Measurements from ENCODE around the gene HBG1. TPM values are rescaled to one million over a fixed set of nuclear protein-coding genes. Genes with fewer than 3 reads are reported as not detected.
"Not testable (repeated sequence)": the region's sequence is repeated elsewhere in the genome, so short reads cannot be mapped to it uniquely, and the experiment has no call there.

The HBG1 gene
- total RNA-seq: not detected in 2 replicates
- polyA plus RNA-seq: 0.72 TPM in 1 of 2 replicates, not detected in the other
- polyA plus RNA-seq (2011; cell fraction: cytosol; rRNA removed): 0.13 TPM in 1 of 2 replicates, not detected in the other
- polyA plus RNA-seq (2011; cell fraction: nucleus; rRNA removed): 0.43 TPM in 1 of 2 replicates, not detected in the other
- polyA plus RNA-seq (2012): not detected in 2 replicates
- polyA minus RNA-seq: 73.3 and 97.9 TPM in 2 replicates
- polyA minus RNA-seq (2011; cell fraction: cytosol; rRNA and poly(A)+ RNA removed): 4.7 TPM
- polyA minus RNA-seq (2011; cell fraction: nucleus; rRNA and poly(A)+ RNA removed): 0.72 TPM in 1 of 2 replicates, not detected in the other
- not detected for Bru-seq, nascent RNA
- not detected for BruChase-seq, experiment 1, labeled RNA remaining after a 6-hour chase
- not detected for BruChase-seq, experiment 2, labeled RNA remaining after a 2-hour chase
- long read RNA-seq, partial matches to known transcripts: 0 of 1 reads
- long read RNA-seq, other reads (novel, unspliced or antisense): 0 of 1 reads

DNA sequence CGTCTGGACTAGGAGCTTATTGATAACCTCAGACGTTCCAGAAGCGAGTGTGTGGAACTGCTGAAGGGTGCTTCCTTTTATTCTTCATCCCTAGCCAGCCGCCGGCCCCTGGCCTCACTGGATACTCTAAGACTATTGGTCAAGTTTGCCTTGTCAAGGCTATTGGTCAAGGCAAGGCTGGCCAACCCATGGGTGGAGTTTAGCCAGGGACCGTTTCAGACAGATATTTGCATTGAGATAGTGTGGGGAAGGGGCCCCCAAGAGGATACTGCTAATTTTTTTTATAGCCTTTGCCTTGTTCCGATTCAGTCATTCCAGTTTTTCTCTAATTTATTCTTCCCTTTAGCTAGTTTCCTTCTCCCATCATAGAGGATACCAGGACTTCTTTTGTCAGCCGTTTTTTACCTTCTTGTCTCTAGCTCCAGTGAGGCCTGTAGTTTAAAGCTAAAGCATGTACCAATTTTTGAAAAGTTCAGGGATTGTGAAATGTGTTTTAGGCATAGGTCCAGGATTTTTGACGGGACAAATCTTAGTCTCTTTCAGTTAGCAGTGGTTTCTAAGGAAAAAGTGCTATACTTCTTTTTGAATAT is at the start of gene HBG1:
TSS of gene HBG1 (minus strand) at position 51 of the 590 bp plus-strand sequence. CDS start 53 bp downstream, outside the sequence.
- FAIRE-seq; H3K9ac ChIP-seq (replicated peaks; ENCODE audit: extremely low read depth, insufficient read depth, low read length); H3K36me3 ChIP-seq (ENCODE audit: control insufficient read depth in 2 of 2, extremely low read depth in 1 of 2, insufficient read depth in 2 of 2, low read length in 2 of 2); H3K4me3 ChIP-seq (replicated peaks in 1 of 3; ENCODE audit: insufficient read depth in 1 of 3, low read depth in 1 of 3, low read length in 3 of 3); H4K20me1 ChIP-seq (replicated peaks; ENCODE audit: control insufficient read depth, extremely low read depth, insufficient read depth, low read length); H3K4me1 ChIP-seq (ENCODE audit: control insufficient read depth, extremely low read depth, insufficient read depth, low read length); H3K9me1 ChIP-seq (replicated peaks; ENCODE audit: control insufficient read depth, extremely low read depth, insufficient read depth, low read length); BruUV-seq (replicated peaks); H3K27me3 ChIP-seq (ENCODE audit: control insufficient read depth in 2 of 2, insufficient read depth in 2 of 2, low read length in 2 of 2); H2AFZ ChIP-seq (ENCODE audit: low read depth, low read length); H3K79me2 ChIP-seq (ENCODE audit: control insufficient read depth, insufficient read depth, low read length); H3K27ac ChIP-seq (ENCODE audit: insufficient read depth, low read depth, low read length); DNase-seq (ENCODE audit: low read depth, low spot score); H3K4me2 ChIP-seq (ENCODE audit: insufficient read depth, low read length); H3K9me3 ChIP-seq (replicated peaks; ENCODE audit: control insufficient read depth, insufficient read depth, low read length); intact Hi-C loops (cut with micrococcal nuclease); CTCF ChIA-PET; dilution Hi-C loops (cut with MboI; ENCODE audit: extremely low pct_ligation_motif_present, low sequenced_read_pairs); POLR2A ChIA-PET: not testable (repeated sequence)

DNA sequence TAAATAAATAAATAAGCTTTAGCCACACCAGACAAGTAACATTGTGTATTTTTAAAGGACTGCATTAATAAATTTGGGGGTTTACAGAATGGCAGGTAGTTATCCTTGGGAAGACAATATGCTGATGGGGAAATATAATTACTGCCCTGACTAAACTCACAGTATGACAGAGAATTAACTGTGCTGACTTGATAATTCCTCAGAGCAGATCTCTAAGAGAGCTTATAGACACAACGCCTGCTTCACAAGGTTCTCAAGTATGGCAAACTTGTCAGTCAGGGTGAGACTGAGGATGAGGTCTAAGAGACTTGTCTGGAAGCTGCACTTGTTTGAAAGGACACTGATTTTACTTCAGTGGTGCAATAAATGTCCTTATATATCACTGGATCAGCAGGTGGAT is 48.8 kb upstream of the HBG1 start:
- CTCF ChIA-PET: no interaction called here
- no peaks in the 10 kb centered on the region for H3K9me1 ChIP-seq (replicated peaks; ENCODE audit: control insufficient read depth, extremely low read depth, insufficient read depth, low read length)
- POLR2A ChIA-PET: no interaction called here
- no peak overlapping the region for H3K9ac ChIP-seq (replicated peaks; ENCODE audit: extremely low read depth, insufficient read depth, low read length)
- dilution Hi-C loops (cut with MboI; ENCODE audit: extremely low pct_ligation_motif_present, low sequenced_read_pairs): no loop called here
- intact Hi-C loops (cut with micrococcal nuclease): loop anchor here (2.0 kb wide), 1 partner anchor 32 kb away; no protein-coding TSS in a partner anchor
- no TSS peak for BruUV-seq (replicated peaks)
- no peak for DNase-seq (ENCODE audit: low read depth, low spot score)
- no peaks in the 10 kb centered on the region for H4K20me1 ChIP-seq (replicated peaks; ENCODE audit: control insufficient read depth, extremely low read depth, insufficient read depth, low read length)
- no peaks in the 10 kb centered on the region for H3K79me2 ChIP-seq (ENCODE audit: control insufficient read depth, insufficient read depth, low read length)
- no peaks in the 10 kb centered on the region for H3K4me1 ChIP-seq (ENCODE audit: control insufficient read depth, extremely low read depth, insufficient read depth, low read length)
- H3K4me2 ChIP-seq (ENCODE audit: insufficient read depth, low read length): no peak overlapping the region
- H2AFZ ChIP-seq (ENCODE audit: low read depth, low read length): no peak overlapping the region
- TF ChIP-seq POLR2AphosphoS5 (IDR thresholded peaks at IDR 0.05; ENCODE audit: insufficient read depth, low read depth, low read length) (no peak), GATA2 (IDR thresholded peaks at IDR 0.05; ENCODE audit: insufficient read depth, insufficient read length, low read depth, low read length) (no peak), FOS (IDR thresholded peaks at IDR 0.05; ENCODE audit: borderline replicate concordance, insufficient read depth, low read length) (no peak), MAX (IDR thresholded peaks at IDR 0.05; ENCODE audit: insufficient read depth, insufficient read length) (no peak)
- H3K36me3 ChIP-seq (ENCODE audit: control insufficient read depth in 2 of 2, extremely low read depth in 1 of 2, insufficient read depth in 2 of 2, low read length in 2 of 2): no peaks in the 10 kb centered on the region
- no peaks in the 10 kb centered on the region for H3K9me3 ChIP-seq (replicated peaks; ENCODE audit: control insufficient read depth, insufficient read depth, low read length)
- no peak overlapping the region for H3K27ac ChIP-seq (ENCODE audit: insufficient read depth, low read depth, low read length)
- H3K27me3 ChIP-seq (ENCODE audit: control insufficient read depth in 2 of 2, insufficient read depth in 2 of 2, low read length in 2 of 2): no peaks in the 10 kb centered on the region
- FAIRE-seq: no peak
- no peak overlapping the region for H3K4me3 ChIP-seq (replicated peaks in 1 of 3; ENCODE audit: insufficient read depth in 1 of 3, low read depth in 1 of 3, low read length in 3 of 3)

Measured in endothelial cell of umbilical vein (primary cell).